ENCODE data around the gene A3GALT2. TPM values are rescaled to one million over a fixed set of nuclear protein-coding genes. Genes with fewer than 3 reads are reported as not detected.

The A3GALT2 gene
- total and polyA plus RNA-seq, 4 donors, result not detected

DNA sequence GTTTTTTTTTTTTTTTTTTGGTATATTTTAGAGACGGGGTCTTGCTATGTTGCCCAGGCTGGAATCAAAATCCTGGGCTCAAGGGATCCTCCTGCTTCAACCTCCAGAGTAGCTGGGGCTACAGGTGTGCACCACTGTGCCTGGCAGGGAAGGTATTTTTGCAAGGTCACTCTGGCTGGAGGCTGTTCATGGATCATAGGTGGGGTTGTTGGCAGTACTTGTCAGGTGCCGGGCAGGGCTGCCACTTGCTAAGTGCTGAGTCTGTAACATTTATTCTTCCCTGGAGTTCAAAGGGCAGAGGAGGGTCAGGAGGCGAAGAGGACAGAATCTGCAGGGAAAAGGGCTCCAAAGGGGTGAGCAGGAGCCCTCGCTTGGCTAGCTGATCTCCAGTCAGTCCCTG, 24.1 kb downstream of the A3GALT2 start:
- WGBS, result 49% methylated on average over 4 of the region's 4 CpGs
- peak overlapping the region; percentile 60 to 72 for H3K27ac ChIP-seq (ENCODE audit: low read depth in 1 of 2, low read length in 2 of 2)
- H3K36me3 ChIP-seq (ENCODE audit: control insufficient read depth in 4 of 4, insufficient read depth in 3 of 4, low read depth in 1 of 4, low read length in 3 of 4), result peaks cover 0 to 9% (median 5%) of the 10 kb centered on the region in 4 donors
- H3K4me3 ChIP-seq (ENCODE audit: low read depth in 1 of 3, low read length in 3 of 3), result no peak overlapping the region
- no peak for DNase-seq (ENCODE audit: low spot score)
- H3K9me3 ChIP-seq (ENCODE audit: control insufficient read depth in 4 of 4, low read length in 3 of 4), result no peaks in the 10 kb centered on the region
- H3K9ac ChIP-seq (ENCODE audit: low read depth in 1 of 2, low read length in 2 of 2), result no peak overlapping the region
- peaks cover 6 to 30% (median 18%) of the 10 kb centered on the region in 4 donors for H3K4me1 ChIP-seq (ENCODE audit: control insufficient read depth in 4 of 4, insufficient read depth in 4 of 4, low read length in 3 of 4)
- H3K27me3 ChIP-seq (ENCODE audit: control insufficient read depth in 4 of 4, insufficient read depth in 4 of 4, low read length in 3 of 4), result no peaks in the 10 kb centered on the region
- TF ChIP-seq, protein P1, sequence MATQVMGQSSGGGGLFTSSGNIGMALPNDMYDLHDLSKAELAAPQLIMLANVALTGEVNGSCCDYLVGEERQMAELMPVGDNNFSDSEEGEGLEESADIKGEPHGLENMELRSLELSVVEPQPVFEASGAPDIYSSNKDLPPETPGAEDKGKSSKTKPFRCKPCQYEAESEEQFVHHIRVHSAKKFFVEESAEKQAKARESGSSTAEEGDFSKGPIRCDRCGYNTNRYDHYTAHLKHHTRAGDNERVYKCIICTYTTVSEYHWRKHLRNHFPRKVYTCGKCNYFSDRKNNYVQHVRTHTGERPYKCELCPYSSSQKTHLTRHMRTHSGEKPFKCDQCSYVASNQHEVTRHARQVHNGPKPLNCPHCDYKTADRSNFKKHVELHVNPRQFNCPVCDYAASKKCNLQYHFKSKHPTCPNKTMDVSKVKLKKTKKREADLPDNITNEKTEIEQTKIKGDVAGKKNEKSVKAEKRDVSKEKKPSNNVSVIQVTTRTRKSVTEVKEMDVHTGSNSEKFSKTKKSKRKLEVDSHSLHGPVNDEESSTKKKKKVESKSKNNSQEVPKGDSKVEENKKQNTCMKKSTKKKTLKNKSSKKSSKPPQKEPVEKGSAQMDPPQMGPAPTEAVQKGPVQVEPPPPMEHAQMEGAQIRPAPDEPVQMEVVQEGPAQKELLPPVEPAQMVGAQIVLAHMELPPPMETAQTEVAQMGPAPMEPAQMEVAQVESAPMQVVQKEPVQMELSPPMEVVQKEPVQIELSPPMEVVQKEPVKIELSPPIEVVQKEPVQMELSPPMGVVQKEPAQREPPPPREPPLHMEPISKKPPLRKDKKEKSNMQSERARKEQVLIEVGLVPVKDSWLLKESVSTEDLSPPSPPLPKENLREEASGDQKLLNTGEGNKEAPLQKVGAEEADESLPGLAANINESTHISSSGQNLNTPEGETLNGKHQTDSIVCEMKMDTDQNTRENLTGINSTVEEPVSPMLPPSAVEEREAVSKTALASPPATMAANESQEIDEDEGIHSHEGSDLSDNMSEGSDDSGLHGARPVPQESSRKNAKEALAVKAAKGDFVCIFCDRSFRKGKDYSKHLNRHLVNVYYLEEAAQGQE (IDR thresholded peaks at IDR 0.05), result no peak
- peak; percentile 76 to 87 for TF ChIP-seq RXRA (IDR thresholded peaks at IDR 0.05)
- peak; percentile 38 to 66 for TF ChIP-seq HNF4A (conservative IDR thresholded peaks at IDR 0.05)
- TF ChIP-seq, protein P2, sequence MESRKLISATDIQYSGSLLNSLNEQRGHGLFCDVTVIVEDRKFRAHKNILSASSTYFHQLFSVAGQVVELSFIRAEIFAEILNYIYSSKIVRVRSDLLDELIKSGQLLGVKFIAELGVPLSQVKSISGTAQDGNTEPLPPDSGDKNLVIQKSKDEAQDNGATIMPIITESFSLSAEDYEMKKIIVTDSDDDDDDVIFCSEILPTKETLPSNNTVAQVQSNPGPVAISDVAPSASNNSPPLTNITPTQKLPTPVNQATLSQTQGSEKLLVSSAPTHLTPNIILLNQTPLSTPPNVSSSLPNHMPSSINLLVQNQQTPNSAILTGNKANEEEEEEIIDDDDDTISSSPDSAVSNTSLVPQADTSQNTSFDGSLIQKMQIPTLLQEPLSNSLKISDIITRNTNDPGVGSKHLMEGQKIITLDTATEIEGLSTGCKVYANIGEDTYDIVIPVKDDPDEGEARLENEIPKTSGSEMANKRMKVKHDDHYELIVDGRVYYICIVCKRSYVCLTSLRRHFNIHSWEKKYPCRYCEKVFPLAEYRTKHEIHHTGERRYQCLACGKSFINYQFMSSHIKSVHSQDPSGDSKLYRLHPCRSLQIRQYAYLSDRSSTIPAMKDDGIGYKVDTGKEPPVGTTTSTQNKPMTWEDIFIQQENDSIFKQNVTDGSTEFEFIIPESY (IDR thresholded peaks at IDR 0.05), result peak; percentile 17
- peak in 1 of 2 donors; percentile 23 for TF ChIP-seq JUND (IDR thresholded peaks at IDR 0.05)
- peak; percentile 26 for TF ChIP-seq SP1 (IDR thresholded peaks at IDR 0.05)
- TF ChIP-seq RAD21 (IDR thresholded peaks at IDR 0.05), result peak in 1 of 2 donors; percentile 8
- TF ChIP-seq GABPA (IDR thresholded peaks at IDR 0.05 in 1 of 2, conservative IDR thresholded peaks at IDR 0.05 in 1 of 2), result no peak

DNA sequence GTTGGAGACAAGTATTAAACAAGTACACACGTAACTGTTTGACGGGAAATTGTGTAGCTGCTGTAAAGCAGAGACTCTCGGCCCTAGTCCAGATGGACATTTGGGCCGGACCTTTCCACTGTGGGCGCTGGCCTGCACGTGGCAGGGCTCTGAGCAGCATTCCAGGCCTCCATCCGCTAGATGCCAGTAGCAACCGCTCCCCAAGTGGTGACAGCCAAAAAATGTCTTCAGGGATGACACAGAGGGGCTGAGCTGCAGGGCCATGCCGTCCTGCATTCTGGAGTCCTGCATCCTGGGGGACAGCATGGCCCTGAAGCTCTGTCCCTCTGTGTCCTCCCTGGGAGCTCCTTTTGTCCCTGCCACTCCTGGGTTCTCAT, 24.8 kb downstream of the A3GALT2 start:
- Histone ChIP-seq H3K4me3 (ENCODE audit: low read depth in 1 of 3, low read length in 3 of 3) (no peak overlapping the region), H3K27ac (ENCODE audit: low read depth in 1 of 2, low read length in 2 of 2) (peak overlapping the region; percentile 60 to 72), H3K9ac (ENCODE audit: low read depth in 1 of 2, low read length in 2 of 2) (no peak overlapping the region), H3K9me3 (ENCODE audit: control insufficient read depth in 4 of 4, low read length in 3 of 4) (no peaks in the 10 kb centered on the region), H3K4me1 (ENCODE audit: control insufficient read depth in 4 of 4, insufficient read depth in 4 of 4, low read length in 3 of 4) (peaks cover 6 to 29% (median 18%) of the 10 kb centered on the region in 4 donors), H3K27me3 (ENCODE audit: control insufficient read depth in 4 of 4, insufficient read depth in 4 of 4, low read length in 3 of 4) (no peaks in the 10 kb centered on the region), H3K36me3 (ENCODE audit: control insufficient read depth in 4 of 4, insufficient read depth in 3 of 4, low read depth in 1 of 4, low read length in 3 of 4) (peaks cover 0 to 9% (median 5%) of the 10 kb centered on the region in 4 donors)
- WGBS, result 39% methylated on average over 9 of the region's 9 CpGs
- DNase-seq (ENCODE audit: low spot score), result no peak
- TF ChIP-seq, protein P3, sequence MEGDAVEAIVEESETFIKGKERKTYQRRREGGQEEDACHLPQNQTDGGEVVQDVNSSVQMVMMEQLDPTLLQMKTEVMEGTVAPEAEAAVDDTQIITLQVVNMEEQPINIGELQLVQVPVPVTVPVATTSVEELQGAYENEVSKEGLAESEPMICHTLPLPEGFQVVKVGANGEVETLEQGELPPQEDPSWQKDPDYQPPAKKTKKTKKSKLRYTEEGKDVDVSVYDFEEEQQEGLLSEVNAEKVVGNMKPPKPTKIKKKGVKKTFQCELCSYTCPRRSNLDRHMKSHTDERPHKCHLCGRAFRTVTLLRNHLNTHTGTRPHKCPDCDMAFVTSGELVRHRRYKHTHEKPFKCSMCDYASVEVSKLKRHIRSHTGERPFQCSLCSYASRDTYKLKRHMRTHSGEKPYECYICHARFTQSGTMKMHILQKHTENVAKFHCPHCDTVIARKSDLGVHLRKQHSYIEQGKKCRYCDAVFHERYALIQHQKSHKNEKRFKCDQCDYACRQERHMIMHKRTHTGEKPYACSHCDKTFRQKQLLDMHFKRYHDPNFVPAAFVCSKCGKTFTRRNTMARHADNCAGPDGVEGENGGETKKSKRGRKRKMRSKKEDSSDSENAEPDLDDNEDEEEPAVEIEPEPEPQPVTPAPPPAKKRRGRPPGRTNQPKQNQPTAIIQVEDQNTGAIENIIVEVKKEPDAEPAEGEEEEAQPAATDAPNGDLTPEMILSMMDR (IDR thresholded peaks at IDR 0.05; ENCODE audit: low read depth, low read length, missing input control), result peak; percentile 12
- no peak for TF ChIP-seq FOXA2 (IDR thresholded peaks at IDR 0.05)
- peak; percentile 37 for TF ChIP-seq SP1 (IDR thresholded peaks at IDR 0.05)
- TF ChIP-seq EGR1 (IDR thresholded peaks at IDR 0.05; ENCODE audit: low read depth in 2 of 2), result peak in 1 of 2 donors; percentile 27
- peak in 1 of 2 donors; percentile 6 for TF ChIP-seq JUND (IDR thresholded peaks at IDR 0.05)
- peak; percentile 1 for TF ChIP-seq YY1 (IDR thresholded peaks at IDR 0.05)
- peak in 1 of 2 donors; percentile 39 for TF ChIP-seq RXRA (IDR thresholded peaks at IDR 0.05)
- TF ChIP-seq, protein P1 (IDR thresholded peaks at IDR 0.05), result no peak
- peak; percentile 55 to 74 for TF ChIP-seq HNF4A (conservative IDR thresholded peaks at IDR 0.05)
